Measurements from ENCODE around the gene MAP4K2.
"Not testable (repeated sequence)": the region's sequence is repeated elsewhere in the genome, so short reads cannot be mapped to it uniquely, and the experiment has no call there.

Gene MAP4K2

DNA sequence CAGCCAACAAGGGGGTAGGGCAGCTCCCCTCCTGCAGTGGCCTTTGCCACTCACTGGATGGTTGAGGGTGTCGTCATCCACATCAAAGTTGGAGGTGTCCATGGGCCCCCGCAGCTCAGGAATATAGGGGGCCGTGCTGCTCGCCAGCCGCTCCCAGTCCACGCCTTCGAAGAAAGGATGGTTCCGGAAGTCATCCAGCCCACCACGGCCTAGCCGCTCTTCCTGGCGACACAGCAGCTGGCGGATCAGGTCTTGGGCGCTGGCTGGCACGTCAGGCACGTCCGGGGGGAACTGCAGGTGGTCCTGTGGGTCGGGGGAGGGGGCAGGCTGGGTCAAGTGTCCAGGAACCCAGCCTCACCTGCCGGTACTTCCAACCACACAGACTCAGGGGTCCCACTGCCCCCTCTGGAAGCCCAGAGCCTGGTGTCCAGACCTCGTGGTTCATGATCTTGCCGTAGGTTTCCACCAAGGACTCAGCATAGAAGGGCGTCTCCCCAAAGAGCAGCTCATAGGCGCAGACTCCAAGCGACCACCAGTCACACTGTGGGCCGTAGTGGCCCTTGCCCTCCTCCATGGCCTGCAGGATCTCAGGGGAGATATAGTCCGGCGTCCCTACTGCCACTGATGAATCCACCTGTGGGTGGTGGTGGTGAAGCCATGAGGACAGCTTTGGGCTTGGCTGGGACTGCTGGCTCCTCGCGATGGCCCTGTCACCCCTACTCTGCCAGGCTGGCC is 35.8 kb upstream of the MAP4K2 start:
- no peak for DNase-seq

GRCh38 chr11:64837887-64838351 is 34.9 kb upstream of the MAP4K2 start:
- no peak for DNase-seq

- no peak for DNase-seq
Observed at GRCh38 chr11:64836448-64837072, 33.5 kb upstream of the MAP4K2 start.

GRCh38 chr11:64835616-64836447 is 32.8 kb upstream of the MAP4K2 start:
- DNase-seq, result no peak

DNA sequence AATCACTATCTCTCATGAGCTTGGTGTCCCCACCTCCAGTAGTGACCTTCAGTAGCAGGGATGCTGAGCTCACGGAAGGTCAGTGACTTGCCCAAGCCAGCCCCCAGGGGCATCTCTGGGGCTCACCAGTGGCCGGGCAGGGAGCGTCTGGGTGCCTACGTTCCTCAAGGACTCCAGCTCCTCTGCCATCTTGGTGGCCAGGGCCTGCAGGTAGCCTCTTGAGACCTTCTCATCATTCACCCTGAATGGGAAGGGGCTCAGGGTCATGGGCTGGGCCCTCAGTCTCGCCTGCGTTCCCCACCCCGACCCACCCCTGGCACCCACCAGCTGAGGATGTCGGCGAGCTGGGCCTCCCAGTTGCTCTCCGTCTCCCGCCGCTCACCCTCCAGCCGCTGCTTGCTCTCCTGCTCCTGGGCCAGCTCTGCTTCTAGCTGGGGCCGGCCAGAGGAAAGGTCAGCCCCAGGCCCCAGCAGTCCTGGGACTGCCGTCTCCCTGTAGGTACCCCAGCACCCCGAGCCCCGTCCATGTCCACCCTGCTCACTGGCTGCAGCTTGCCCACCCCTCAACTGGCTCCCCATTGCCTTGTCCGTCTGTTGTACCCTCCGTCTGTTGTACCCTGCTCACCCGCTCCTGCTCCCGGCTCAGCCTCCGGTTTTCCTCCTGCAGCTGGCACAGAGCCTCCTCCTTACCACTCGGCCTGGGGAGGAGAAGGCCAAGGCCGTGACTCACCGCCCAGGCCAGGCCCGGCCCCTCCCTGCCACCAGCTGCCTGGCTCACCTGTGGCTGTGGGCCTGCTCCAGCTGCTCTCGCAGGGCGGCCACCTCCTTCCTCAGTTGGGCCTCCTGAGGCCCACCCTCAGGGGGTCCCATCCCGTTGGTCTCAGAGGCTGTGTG is 32.0 kb upstream of the MAP4K2 start:
- DNase-seq, result no peak

DNA sequence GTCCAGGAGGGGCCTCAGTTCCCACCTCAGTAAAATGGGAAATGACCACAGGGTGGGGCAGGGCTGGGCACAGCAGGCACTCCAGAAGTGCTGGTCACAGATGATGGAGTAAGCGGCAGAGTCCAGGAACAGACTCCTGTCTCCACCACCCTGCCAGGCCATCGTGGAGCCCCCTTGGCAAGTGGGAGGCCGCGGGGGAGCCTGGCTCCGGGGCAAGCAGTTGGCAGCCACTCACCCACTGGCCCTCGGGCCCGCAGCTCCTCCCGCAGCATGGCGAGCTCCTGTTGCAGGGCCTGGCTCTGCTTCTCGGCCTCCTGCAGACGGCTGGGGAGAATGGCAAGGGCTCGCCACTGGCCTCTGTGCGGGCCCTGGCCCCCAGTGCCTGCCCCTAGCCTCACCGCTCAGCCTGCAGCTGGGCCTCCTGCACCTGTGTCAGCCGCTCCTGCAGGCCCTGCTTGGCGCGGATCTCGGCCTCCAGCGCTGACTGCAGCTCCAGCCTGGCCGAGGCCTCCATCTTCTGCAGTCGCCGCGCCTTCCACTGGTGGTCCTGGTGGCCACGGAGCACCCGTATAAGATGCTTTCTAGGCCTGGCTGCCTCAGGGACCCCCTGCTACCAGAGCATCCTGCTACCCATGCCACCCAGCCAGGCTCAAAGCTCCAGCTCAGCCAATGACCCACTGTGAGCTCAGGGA is 31.2 kb upstream of the MAP4K2 start:
- DNase-seq, result no peak

DNA sequence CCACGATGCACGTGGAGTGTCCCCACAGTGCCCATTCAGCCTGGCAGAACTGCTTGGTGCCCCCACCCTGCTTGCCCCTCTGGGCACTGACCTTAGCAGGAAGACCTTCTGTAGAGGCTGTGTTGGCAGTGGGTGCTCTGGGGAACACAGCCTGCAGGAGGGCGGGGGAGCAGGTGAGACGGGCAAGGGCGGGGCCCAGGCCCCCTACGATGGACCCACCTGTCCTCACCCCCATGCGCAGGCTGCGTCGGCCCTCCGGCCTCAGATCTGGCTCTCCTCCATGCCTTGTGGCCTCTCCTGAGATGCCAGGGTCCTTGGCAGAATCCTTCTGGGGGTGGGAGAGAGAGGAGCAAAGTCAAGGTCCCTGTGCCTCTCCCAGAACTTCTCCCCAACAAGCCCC is 30.5 kb upstream of the MAP4K2 start:
- DNase-seq, result no peak

DNA sequence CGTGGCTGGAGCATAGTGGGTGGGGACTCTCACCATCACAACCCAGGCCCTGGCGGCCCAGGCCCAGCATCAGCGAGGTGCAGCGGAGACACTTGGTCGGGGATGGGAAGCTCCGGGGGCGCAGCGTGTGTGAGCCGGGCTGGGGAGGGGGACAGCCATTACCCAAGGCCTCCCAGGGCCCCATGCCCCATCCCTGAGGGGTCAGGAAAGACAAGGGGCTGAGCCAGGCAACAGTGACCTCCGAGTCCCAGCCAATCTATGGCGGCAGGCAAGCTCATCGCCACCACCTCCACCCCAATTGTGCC is 30.1 kb upstream of the MAP4K2 start:
- DNase-seq, result no peak

GRCh38 chr11:64832467-64833197 is 29.6 kb upstream of the MAP4K2 start:
- DNase-seq, result no peak

GRCh38 chr11:64831411-64831891 is 28.4 kb upstream of the MAP4K2 start:
- no peak for DNase-seq

- DNase-seq, result no peak
Observed at GRCh38 chr11:64829536-64830251, 26.7 kb upstream of the MAP4K2 start.

DNA sequence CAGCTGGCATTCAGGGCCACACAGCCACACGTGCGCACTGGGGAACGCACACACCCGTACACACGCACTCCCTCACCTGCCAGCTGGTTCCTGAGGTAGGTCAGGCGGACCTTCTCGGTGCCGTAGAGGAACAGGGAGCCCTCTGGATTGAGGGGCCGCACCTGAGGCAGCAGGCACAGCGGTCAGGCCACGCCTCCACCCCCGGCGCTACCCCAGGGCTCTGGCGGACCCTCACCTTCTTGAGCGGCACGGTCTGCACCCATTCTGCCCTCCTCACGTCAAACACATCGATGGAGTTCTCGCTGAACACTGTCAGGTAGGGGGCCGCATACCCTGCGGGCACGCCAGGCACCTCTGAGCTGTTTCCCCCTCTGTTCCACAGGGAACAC is 24.4 kb upstream of the MAP4K2 start:
- DNase-seq, result no peak

- DNase-seq, result no peak
Observed at GRCh38 chr11:64826578-64827450, 23.8 kb upstream of the MAP4K2 start.

GRCh38 chr11:64826062-64826461 is 23.0 kb upstream of the MAP4K2 start:
- DNase-seq, result no peak

DNA sequence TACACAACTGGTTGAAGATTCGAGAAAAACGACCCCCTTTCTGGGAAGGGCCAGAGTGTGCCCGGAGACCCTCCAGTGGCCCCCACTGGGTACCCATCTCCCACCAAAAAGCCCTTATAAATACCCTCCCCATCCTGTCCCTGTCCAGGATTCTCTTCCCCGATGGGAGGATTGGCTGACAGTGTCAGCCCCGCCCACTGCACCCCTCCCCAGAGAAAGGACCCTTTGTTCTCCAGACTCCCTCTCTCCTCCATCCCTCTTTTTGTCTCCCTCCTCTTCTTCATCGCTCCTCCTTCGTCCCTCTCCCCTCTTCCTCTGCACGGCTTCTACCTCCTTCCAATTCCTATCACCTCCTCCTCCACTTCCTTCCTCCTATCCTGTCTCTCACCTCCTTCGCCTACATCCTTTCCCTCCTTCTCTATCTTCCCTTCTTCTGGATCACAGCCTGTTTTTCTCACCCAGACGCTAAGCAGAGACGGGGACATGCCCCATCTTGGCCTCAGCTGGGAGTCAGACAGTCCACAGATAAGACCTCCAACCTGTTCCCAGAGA is 20.6 kb upstream of the MAP4K2 start:
- DNase-seq, result no peak

- no peak for DNase-seq
Observed at GRCh38 chr11:64817476-64817875, 14.5 kb upstream of the MAP4K2 start.

GRCh38 chr11:64815433-64815832 is 12.4 kb upstream of the MAP4K2 start:
- not testable (repeated sequence) for DNase-seq

DNA sequence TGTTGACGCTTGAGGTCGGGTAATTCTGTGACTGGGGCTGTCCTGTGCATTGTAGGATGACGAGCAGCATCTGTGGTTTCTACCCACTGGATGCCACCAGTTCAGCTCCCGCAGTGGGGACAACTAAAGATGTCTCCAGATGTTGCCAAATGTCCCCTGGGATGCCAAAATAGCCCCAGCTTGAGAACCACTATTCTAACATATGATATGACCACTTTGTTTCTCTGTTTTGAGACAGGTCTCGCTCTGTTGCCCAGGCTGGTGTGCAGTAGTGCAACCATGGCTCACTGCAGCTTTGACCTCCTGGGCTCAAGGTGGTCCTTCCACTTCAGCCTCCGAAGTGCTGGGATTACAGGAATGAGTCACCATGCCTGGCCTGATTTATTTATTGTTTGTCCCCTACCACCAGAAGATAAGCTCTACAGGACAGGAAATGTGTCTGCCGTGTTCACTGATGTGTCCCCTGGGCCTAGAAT is 11.7 kb upstream of the MAP4K2 start:
- no peak for DNase-seq

- DNase-seq, result no peak
Observed at GRCh38 chr11:64813826-64814225, 10.8 kb upstream of the MAP4K2 start.

Measured in activated naive CD4-positive, alpha-beta T cell treated with anti-CD3 and anti-CD28 coated beads, Interleukin-2, amount 50 U/mL, for 16 hours (primary cell).